HG02938 (cell line): ENCODE measurements around the gene HPCA.

Source experiments
- ATAC-seq: cut with Tn5 transposase; IDR thresholded peaks from one replicate; pipeline ENCODE4 v1.9.1; 2021; ENCODE audit warnings: mild to moderate bottlenecking, moderate library complexity; ENCODE audit not compliant: unreplicated experiment

The HPCA gene

GRCh38 chr1:32870615-32871363, 15.5 kb upstream of the HPCA start, which contains the start of gene FNDC5:
Gene FNDC5 (minus strand): TSS chr1:32870912.
- no peak for ATAC-seq

GRCh38 chr1:32871364-32872191, 14.7 kb upstream of the HPCA start:
- no peak for ATAC-seq

- no peak for ATAC-seq
Observed at GRCh38 chr1:32872192-32872460, 14.2 kb upstream of the HPCA start.

GRCh38 chr1:32873484-32873883, 12.8 kb upstream of the HPCA start:
- ATAC-seq: no peak

GRCh38 chr1:32874860-32875752, 11.2 kb upstream of the HPCA start:
- ATAC-seq: no peak

- ATAC-seq: no peak
Observed at GRCh38 chr1:32876341-32877210, 9.7 kb upstream of the HPCA start.

- no peak for ATAC-seq
Observed at GRCh38 chr1:32877211-32878110, 8.8 kb upstream of the HPCA start.

GRCh38 chr1:32878183-32878582, 8.1 kb upstream of the HPCA start:
- no peak for ATAC-seq

GRCh38 chr1:32878637-32879041, 7.7 kb upstream of the HPCA start:
- ATAC-seq: no peak

- ATAC-seq: no peak
Observed at GRCh38 chr1:32881291-32881690, 5.0 kb upstream of the HPCA start.

- no peak for ATAC-seq
Observed at GRCh38 chr1:32881871-32882850, 4.1 kb upstream of the HPCA start.

GRCh38 chr1:32883338-32884031, 2.8 kb upstream of the HPCA start:
- no peak for ATAC-seq

GRCh38 chr1:32884032-32884372, 2.3 kb upstream of the HPCA start:
- no peak for ATAC-seq

GRCh38 chr1:32884726-32885125, 1.6 kb upstream of the HPCA start:
- no peak for ATAC-seq

GRCh38 chr1:32885676-32886003, 651 bp upstream of the HPCA start:
- ATAC-seq: no peak

GRCh38 chr1:32886828-32887414, 630 bp downstream of the HPCA start:
- no peak for ATAC-seq

- no peak for ATAC-seq
Observed at GRCh38 chr1:32887623-32888022, 1.3 kb downstream of the HPCA start.

GRCh38 chr1:32888134-32888533, 1.8 kb downstream of the HPCA start:
- no peak for ATAC-seq
